ENCODE results near the gene THSD7A. TPM values are rescaled to one million over a fixed set of nuclear protein-coding genes. Genes with fewer than 3 reads are reported as not detected.

THSD7A gene
- total and polyA plus RNA-seq, 2 of the 8 experiments (the other 6 are each of a cell fraction or from before 2014, with no cell fraction given), result 0.44 to 1.2 TPM

GRCh38 chr7:11858622-11859302, 26.8 kb upstream of the THSD7A start (continued):
- TF ChIP-seq CHD7 (IDR thresholded peaks at IDR 0.05; ENCODE audit: insufficient replicate concordance, low read length), result no peak
- TF ChIP-seq KDM4A (IDR thresholded peaks at IDR 0.05; ENCODE audit: low read depth, low read length, severe bottlenecking), result no peak
- TF ChIP-seq BACH1 (IDR thresholded peaks at IDR 0.05; ENCODE audit: low read length), result no peak
- no peak for TF ChIP-seq YY1 (IDR thresholded peaks at IDR 0.05; ENCODE audit: low read depth, low read length)
- no peak for TF ChIP-seq RAD21 (IDR thresholded peaks at IDR 0.05 in 1 of 2, conservative IDR thresholded peaks at IDR 0.05 in 1 of 2; ENCODE audit: low read depth in 2 of 2, low read length in 2 of 2)
- no peak for TF ChIP-seq SAP30 (IDR thresholded peaks at IDR 0.05; ENCODE audit: insufficient read depth, insufficient replicate concordance, low read length)
- no peak for TF ChIP-seq SIN3A (conservative IDR thresholded peaks at IDR 0.05 in 1 of 2, IDR thresholded peaks at IDR 0.05 in 1 of 2; ENCODE audit: low read depth in 1 of 2, low read length in 2 of 2)
- no peak for TF ChIP-seq HDAC2 (IDR thresholded peaks at IDR 0.05; ENCODE audit: borderline replicate concordance in 1 of 2, low read depth in 2 of 2, low read length in 2 of 2)

Measured in H1 (cell line).